Progenitor cell of endocrine pancreas (in vitro differentiated cells): ENCODE data around the gene MATR3. TPM values are rescaled to one million over a fixed set of nuclear protein-coding genes. Genes with fewer than 3 reads are reported as not detected.

Experiments
- DNase-seq: peaks from one replicate; pipeline ENCODE4 v3.0.0; 2021; ENCODE audit warnings: low spot score; ENCODE audit not compliant: unreplicated experiment
- H3K27ac Mint-ChIP-seq: 2 replicates; pipeline ENCODE4 v1.8.0; 2021; ENCODE audit warnings: mild to moderate bottlenecking, moderate library complexity, mixed read lengths
- H3K27me3 Mint-ChIP-seq: 2 replicates; pipeline ENCODE4 v1.8.0; 2021; ENCODE audit warnings: mixed read lengths
- H3K36me3 Mint-ChIP-seq: 2 replicates; pipeline ENCODE4 v1.8.0; 2022; ENCODE audit warnings: mixed read lengths; ENCODE audit not compliant: insufficient read depth
- H3K4me1 Mint-ChIP-seq: 2 replicates; pipeline ENCODE4 v1.8.0; 2021; ENCODE audit warnings: low read depth, mixed read lengths
- H3K4me3 Mint-ChIP-seq: 2 replicates; pipeline ENCODE4 v1.8.0; 2021; ENCODE audit warnings: low read depth, mild to moderate bottlenecking, moderate library complexity, mixed read lengths
- H3K9me3 Mint-ChIP-seq: 2 replicates; pipeline ENCODE4 v1.8.0; 2021; ENCODE audit warnings: low read depth, mixed read lengths
- total RNA-seq: library from RNA; stranded (reverse); gene quantifications from 2 replicates; pipeline ENCODE4 v1.2.1, GENCODE V29; 2021
- TF ChIP-seq, protein P1 (sequence below): fragments of 200-600 bp; sonication (generic); IDR thresholded peaks from one replicate; pipeline ENCODE4 v1.5.0; 2021; ENCODE audit warnings: antibody characterized with exemption, mild to moderate bottlenecking; ENCODE audit not compliant: unreplicated experiment

Gene MATR3
- total RNA-seq, 1 donor from 2014 or later, result 336 TPM

DNA sequence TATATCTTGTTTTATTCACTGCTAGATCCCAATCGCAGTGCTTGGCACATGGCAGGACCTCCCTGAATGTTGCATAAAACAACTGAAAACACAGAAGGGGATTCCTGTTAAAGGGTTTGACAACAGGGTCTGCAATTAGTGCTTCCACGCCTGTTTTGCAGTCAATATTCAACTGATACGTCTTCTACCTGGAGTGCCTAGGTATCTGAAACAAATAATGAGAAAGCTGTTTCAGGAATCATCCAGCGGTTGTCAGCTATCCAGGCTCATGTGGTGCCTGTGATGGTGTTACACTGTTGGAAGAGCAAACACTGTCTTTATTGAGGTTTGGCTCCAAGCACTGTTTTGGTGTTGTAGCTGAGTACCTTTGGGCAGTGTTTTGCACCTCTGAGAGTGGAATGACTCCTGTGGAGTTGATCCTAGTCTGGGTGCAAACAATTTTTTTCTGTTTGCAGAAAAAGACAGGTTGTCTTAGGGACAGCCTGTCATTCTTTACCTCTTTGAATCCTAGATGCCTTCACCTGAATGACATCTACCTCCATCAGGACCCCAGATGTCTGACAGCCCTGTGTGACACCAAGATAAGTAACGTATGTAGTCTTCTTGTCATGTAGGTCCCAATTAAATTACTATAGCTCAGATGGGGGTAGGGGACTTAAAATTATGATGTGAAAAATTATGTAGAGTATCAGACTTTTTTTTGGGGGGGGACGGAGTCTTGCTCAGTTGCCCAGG lies 14.8 kb upstream of the MATR3 start:
- H3K4me1 Mint-ChIP-seq, result peaks cover 14% of the 10 kb centered on the region
- peaks cover 6% of the 10 kb centered on the region for H3K36me3 Mint-ChIP-seq
- no peak for DNase-seq
- H3K9me3 Mint-ChIP-seq, result no peaks in the 10 kb centered on the region
- H3K4me3 Mint-ChIP-seq, result no peak overlapping the region
- peaks cover 13% of the 10 kb centered on the region for H3K27me3 Mint-ChIP-seq
- TF ChIP-seq, protein P1, sequence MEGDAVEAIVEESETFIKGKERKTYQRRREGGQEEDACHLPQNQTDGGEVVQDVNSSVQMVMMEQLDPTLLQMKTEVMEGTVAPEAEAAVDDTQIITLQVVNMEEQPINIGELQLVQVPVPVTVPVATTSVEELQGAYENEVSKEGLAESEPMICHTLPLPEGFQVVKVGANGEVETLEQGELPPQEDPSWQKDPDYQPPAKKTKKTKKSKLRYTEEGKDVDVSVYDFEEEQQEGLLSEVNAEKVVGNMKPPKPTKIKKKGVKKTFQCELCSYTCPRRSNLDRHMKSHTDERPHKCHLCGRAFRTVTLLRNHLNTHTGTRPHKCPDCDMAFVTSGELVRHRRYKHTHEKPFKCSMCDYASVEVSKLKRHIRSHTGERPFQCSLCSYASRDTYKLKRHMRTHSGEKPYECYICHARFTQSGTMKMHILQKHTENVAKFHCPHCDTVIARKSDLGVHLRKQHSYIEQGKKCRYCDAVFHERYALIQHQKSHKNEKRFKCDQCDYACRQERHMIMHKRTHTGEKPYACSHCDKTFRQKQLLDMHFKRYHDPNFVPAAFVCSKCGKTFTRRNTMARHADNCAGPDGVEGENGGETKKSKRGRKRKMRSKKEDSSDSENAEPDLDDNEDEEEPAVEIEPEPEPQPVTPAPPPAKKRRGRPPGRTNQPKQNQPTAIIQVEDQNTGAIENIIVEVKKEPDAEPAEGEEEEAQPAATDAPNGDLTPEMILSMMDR, result no peak
- no peak overlapping the region for H3K27ac Mint-ChIP-seq

DNA sequence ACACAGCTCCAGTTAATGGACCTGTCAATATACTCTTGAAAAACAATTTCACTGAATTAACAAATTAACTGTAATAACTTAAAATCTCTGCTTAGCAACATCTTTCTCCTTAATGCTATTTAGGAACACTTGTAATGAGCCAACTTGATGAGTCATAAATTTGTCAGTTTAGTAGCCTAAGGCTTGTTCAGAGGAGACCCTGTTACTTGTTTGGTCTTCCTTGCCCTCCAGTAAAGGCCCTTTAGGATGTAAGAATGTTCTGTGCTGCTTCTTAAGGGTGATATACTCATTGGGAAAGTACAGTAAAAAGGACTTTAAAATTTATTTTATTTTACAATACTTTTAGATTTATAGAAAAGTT lies 11.4 kb upstream of the MATR3 start:
- Mint-ChIP-seq H3K4me1 (peaks cover 3% of the 10 kb centered on the region), H3K4me3 (no peak overlapping the region), H3K36me3 (peaks cover 10% of the 10 kb centered on the region), H3K27ac (no peak overlapping the region), H3K9me3 (no peaks in the 10 kb centered on the region), H3K27me3 (no peaks in the 10 kb centered on the region)
- no peak for DNase-seq
- TF ChIP-seq, protein P1, result no peak

GRCh38 chr5:139283252-139284166 lies 10.0 kb upstream of the MATR3 start:
- TF ChIP-seq, protein P1, result no peak
- Mint-ChIP-seq H3K27ac (no peak overlapping the region), H3K36me3 (peaks cover 12% of the 10 kb centered on the region), H3K4me1 (peaks cover 3% of the 10 kb centered on the region), H3K4me3 (no peak overlapping the region), H3K9me3 (no peaks in the 10 kb centered on the region), H3K27me3 (no peaks in the 10 kb centered on the region)
- no peak for DNase-seq

- peaks cover 10% of the 10 kb centered on the region for H3K36me3 Mint-ChIP-seq
- H3K4me1 Mint-ChIP-seq, result peaks cover 3% of the 10 kb centered on the region
- no peaks in the 10 kb centered on the region for H3K27me3 Mint-ChIP-seq
- no peak overlapping the region for H3K4me3 Mint-ChIP-seq
- TF ChIP-seq, protein P1, result no peak
- no peaks in the 10 kb centered on the region for H3K9me3 Mint-ChIP-seq
- DNase-seq, result no peak
- no peak overlapping the region for H3K27ac Mint-ChIP-seq
Measured at GRCh38 chr5:139284295-139284694, 9.2 kb upstream of the MATR3 start.

- H3K27ac Mint-ChIP-seq, result no peak overlapping the region
- DNase-seq, result no peak
- peaks cover 3% of the 10 kb centered on the region for H3K4me1 Mint-ChIP-seq
- no peak overlapping the region for H3K4me3 Mint-ChIP-seq
- no peaks in the 10 kb centered on the region for H3K9me3 Mint-ChIP-seq
- peaks cover 10% of the 10 kb centered on the region for H3K36me3 Mint-ChIP-seq
- TF ChIP-seq, protein P1, result no peak
- H3K27me3 Mint-ChIP-seq, result peaks cover 5% of the 10 kb centered on the region
Measured at GRCh38 chr5:139285651-139286392, 7.7 kb upstream of the MATR3 start.
